Cardiac septum (tissue), 1 donor: ENCODE data around the gene NHERF1. TPM values are rescaled to one million over a fixed set of nuclear protein-coding genes. Genes with fewer than 3 reads are reported as not detected.
A peak's percentile ranks its signal among the peaks of the same experiment; 100 is the strongest.

Experiments
- DNase-seq: peaks from one replicate; pipeline ENCODE4 v3.0.0-alpha.2; 2020; ENCODE audit warnings: low spot score
- intact Hi-C: fragments of 100-400 bp; cut with DNase I; formaldehyde crosslinking; loops from one replicate; pipeline ENCODE4 v1.14.0; 2022
- total RNA-seq: library from RNA; stranded (reverse); fragmentation: NEBNext Ultra II Directional; extraction: Animal tissue kit (Norgen Biotek cat#: 25700); gene quantifications from one replicate; pipeline ENCODE4 v1.2.1, GENCODE V29; 2021
- donor health status: DM: no; HTN: no; CAD: no.

NHERF1 gene
- total RNA-seq, 1 donor from 2014 or later, result 10.1 TPM

- intact Hi-C loops, result no loop called here
- DNase-seq, result no peak
Observed at GRCh38 chr17:74760404-74761105, 12.1 kb downstream of the NHERF1 start.

GRCh38 chr17:74761419-74761818, 13.0 kb downstream of the NHERF1 start:
- intact Hi-C loops, result no loop called here
- peak; percentile 41 for DNase-seq

- peak; percentile 61 for DNase-seq
- intact Hi-C loops, result no loop called here
Observed at GRCh38 chr17:74761931-74762330, 13.5 kb downstream of the NHERF1 start.

DNA sequence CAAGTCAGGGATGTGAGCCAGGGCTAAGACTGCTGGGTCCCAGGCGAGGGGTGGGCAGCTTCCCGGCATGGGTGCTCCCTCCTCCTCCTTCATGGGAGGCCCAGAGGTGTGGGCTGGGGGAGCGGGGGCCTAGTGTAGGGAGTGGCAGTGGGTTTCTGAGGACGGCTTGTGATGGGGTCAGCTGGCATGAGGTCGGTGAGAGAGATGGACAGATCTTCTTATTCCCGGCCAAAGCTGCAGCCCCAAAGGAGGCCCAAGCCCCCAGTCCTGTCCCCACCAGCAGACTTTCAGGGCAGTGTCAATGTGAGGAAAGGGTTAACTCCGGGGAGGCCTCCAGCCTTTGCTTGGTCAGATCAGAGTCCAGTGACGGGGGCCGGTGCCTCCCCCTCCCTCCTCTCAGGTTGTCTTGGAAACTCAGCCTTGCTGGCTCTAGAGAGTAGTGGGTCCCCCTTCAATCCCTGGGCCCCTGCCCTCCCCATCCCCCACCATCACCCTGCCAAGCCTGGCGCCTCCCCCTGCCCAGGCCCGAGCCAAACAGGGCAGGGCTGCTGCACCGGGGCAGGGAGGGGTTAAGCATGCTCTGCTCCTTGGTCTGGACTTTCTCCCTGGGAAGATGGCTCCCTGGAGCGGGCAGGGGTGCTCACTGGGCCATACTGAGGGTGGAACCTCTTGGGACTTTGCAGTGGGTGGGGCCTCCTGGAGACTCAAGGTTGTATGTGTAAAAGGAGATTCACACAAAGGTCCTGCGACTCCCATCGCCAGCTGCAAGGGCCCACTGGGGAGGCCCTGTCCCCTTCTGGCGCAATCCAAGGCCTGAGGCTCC, 15.3 kb downstream of the NHERF1 start:
- peak; percentile 46 for DNase-seq
- intact Hi-C loops, result no loop called here

DNA sequence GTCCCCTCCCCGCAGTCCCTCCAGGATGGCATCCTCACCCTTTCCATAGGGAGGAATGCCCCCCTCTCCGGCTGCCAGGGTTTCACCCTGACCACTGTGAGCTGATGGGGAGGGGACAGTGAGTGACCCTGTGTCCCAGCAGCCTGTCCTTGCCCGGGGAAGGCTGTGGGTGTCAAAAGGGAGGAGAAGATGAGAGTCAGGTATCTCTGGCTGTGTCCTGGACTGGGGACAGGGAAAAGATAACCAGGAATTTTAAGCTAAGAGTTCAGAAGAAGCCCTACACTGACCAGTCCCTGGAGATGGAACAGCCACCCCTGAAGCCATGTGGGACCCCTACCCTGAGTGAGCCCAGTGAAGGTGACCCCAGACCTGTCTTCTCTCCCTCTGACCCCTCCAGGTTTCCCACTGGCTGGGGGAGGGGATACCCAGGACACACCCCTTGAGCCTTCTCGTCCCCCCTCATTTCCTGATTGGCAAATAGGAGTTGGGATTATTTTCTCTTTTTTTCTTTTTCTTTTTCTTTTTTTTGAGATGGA, 16.4 kb downstream of the NHERF1 start:
- DNase-seq, result no peak
- intact Hi-C loops, result no loop called here

DNA sequence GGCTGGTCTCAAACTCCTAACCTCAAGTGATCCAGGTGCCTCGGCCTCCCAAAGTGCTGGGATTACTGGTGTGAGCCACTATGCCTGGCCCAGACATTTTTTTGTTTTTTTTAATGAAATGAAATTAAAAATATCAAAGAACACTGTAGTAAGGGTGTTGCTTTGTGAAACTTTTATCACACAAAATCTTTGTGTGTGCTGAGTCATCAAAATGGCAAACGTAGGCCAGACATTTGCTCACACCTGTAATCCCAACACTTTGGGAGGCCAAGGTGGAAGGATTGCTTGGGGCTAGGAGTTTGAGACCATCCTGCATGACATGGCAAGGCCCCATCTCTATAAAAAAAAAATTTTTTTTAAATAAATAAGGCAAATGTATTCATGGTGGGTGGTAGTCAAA, 18.0 kb downstream of the NHERF1 start:
- no peak for DNase-seq
- intact Hi-C loops, result no loop called here

- intact Hi-C loops, result no loop called here
- DNase-seq, result peak; percentile 50
Observed at GRCh38 chr17:74767111-74767516, 18.7 kb downstream of the NHERF1 start.

DNA sequence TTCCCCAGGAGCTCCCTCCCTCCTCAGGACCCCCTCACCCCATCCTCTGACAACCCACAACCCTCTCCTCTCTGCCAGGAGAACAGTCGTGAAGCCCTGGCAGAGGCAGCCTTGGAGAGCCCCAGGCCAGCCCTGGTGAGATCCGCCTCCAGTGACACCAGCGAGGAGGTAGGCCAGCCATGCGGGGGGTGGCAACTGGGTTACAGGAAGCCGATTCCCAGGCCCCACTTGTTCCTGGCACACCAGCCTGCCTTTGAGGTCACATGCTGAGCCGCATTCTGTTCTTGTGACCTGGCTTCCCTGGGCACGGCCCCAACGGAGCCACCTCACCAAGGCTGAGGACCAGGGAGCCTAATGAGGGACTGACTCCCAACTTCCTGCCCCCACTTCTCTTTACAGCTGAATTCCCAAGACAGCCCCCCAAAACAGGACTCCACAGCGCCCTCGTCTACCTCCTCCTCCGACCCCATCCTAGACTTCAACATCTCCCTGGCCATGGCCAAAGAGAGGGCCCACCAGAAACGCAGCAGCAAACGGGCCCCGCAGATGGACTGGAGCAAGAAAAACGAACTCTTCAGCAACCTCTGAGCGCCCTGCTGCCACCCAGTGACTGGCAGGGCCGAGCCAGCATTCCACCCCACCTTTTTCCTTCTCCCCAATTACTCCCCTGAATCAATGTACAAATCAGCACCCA, 19.8 kb downstream of the NHERF1 start:
- intact Hi-C loops, result no loop called here
- peak; percentile 82 for DNase-seq

- intact Hi-C loops, result no loop called here
- DNase-seq, result peak; percentile 35
Observed at GRCh38 chr17:74768763-74769114, 20.3 kb downstream of the NHERF1 start.

- peak; percentile 51 for DNase-seq
- intact Hi-C loops, result no loop called here
Observed at GRCh38 chr17:74769266-74769855, 20.9 kb downstream of the NHERF1 start.

GRCh38 chr17:74769856-74770497, 21.5 kb downstream of the NHERF1 start:
- DNase-seq, result peak; percentile 49
- intact Hi-C loops, result loop anchor here (1.0 kb wide), 1 partner anchor 26 kb away; no protein-coding TSS in a partner anchor

DNA sequence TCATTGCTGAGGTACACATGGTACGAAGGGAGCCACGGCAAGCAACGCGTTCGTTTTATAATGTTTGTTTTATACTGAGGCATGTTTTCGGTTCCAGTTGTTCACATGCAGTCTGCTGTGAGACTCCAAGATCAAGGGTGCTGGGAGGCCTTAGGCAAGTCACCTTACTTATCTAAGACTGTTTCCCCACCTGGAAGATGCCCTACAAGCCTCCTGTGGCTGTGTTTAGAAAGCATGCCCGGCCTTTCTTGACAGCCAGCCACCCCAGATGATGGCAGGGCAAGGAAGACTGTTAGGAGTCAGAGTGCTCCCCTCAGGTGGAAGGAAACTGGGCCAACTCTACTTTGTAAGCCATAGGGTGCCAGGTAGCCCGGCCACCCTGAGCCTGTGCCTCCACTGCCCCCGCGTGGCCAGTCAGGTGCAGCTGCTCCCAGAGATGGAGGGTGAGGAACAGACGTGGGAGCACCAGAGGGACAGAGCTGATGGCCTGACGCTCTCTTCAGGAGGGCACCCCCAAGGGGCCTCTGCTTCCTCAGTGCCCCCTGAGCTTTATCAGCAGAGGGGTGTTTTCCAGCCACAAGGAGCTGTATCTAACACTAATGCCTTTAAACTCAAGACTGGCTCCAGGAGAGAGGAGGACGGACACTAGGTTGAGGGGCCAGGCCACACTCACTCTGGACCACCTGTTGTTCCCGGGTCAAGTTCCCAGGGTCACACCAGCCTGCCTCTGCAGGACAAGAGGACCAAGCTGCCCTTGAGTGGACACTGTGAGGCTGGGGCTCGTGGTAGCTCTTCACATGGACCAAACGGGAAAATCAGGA, 22.3 kb downstream of the NHERF1 start:
- DNase-seq, result peak; percentile 87
- intact Hi-C loops, result loop anchor here (1.0 kb wide), 1 partner anchor 26 kb away; no protein-coding TSS in a partner anchor

DNA sequence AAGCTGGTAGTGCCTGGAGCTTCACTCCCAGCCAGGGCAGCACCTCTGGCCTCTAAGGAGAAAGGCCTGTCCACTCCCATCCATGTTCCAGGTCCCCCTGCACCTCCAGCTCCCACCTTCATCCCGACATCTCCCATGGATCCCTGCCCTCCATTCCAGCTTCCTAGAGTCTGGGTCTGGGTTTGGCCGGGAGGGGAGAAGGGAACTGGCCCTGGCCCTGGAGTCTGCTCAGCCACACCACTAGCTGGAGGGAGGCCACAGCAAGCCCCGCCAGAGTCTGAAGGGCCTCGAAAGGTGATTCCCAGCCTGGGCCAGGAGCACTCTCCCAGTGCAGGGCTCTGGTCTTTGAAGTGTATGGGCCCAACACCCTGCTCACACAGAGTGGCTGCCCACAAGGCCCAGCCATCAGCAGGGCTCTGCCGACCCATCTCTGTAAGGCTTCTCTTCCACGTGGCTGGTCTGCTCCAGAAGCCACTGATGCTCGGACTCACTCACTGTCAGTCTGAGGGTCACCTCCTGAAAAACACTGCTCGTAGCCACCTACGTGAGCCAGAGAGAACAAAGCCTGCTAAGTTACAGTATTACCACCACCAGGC, 23.0 kb downstream of the NHERF1 start:
- DNase-seq, result peak; percentile 47
- intact Hi-C loops, result no loop called here

GRCh38 chr17:74772053-74772452, 23.6 kb downstream of the NHERF1 start:
- no peak for DNase-seq
- intact Hi-C loops, result no loop called here

GRCh38 chr17:74773414-74773813, 25.0 kb downstream of the NHERF1 start:
- intact Hi-C loops, result no loop called here
- DNase-seq, result peak; percentile 51

DNA sequence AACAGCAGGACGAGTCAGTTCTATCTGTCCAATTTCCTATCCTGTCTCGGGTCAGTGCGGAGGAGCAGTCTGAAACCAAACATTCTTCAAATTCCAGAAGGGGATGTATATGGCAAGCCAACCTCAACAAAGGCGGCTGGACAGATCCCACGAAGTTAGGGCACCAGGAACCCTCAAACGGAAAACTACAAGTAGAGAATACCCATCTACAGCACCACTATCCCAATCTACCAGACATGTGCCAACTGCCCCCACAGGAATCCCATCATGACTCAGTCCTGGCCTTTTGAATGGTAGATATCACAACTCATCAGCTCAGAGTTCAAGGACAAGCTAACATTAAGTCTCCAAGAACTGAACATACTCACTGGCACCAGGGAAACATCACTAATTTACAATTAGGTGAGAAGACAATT, 25.5 kb downstream of the NHERF1 start:
- no peak for DNase-seq
- intact Hi-C loops, result no loop called here

DNA sequence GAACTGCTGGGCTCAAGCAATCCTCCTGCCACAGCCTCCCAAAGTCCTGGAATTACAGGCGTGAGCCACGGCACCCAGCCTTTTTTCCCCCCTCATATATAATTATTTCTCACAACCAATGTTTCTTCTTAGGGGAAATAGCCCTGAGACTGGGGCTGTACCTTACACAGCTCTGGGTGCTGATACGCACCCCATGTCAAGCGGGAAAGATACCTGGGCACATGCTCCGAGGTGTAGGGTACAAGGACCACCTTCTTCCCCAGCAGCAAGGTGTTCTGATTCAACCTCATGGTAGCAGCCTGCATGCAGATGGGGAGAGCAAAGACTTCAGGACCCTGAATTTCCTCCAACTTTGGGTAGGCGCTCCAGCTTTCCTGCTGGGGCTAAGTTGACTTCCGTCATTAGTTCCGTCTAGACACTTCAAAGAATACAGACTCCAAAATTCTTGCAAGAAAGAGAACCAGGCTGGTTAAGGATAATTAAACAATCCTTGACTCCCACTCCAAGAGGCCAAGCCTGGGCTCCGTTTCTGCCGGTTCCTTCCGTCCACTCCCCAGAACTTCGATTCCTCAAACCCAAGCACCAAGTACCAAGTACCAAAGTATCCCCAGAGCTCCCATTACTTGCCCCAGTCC, 27.1 kb downstream of the NHERF1 start:
- intact Hi-C loops, result no loop called here
- DNase-seq, result no peak
